Erythroblast (primary cell): Measurements from ENCODE around the gene TTC13.

Source experiments
- GATA1 ChIP-seq: IDR thresholded peaks from 2 replicates; pipeline ENCODE4 v1.6.1; 2011; ENCODE audit warnings: low read depth, mild to moderate bottlenecking, control low read depth, low read length, moderate library complexity
- POLR2A ChIP-seq: IDR thresholded peaks from 2 replicates; pipeline ENCODE4 v1.6.1; 2011; ENCODE audit warnings: mild to moderate bottlenecking, low read length

- no peak for TF ChIP-seq POLR2A
- no peak for TF ChIP-seq GATA1
Measured at GRCh38 chr1:230858236-230858820, 120.3 kb downstream of the TTC13 start.
